ENCODE data around the gene ATP6V1G3. TPM values are rescaled to one million over a fixed set of nuclear protein-coding genes. Genes with fewer than 3 reads are reported as not detected.

Gene ATP6V1G3
- total RNA-seq, 3 donors from 2014 or later (not counting 1 experiment from before 2014, with no cell fraction given) = not detected

DNA sequence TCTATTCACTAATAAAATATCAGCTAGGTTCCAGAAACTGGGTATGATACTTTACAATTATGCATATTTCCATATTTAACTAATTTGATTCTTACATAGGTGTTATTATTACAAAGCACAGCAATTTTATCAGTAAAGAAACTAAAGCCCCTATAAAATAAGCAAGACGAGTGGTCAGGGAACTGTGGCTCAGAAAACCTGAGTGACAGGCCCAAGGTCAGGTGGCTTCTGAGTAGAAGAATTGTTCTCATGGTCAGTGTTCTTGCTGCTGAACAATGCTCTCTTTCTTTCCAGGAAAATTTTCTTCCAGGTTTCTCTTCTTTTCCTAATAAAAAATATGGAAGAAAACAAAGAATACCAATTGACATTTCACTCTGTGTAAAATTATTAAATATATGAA is 2.2 kb upstream of the ATP6V1G3 start:
- WGBS (ENCODE audit: insufficient coverage) = 100% methylated on average over 1 of the region's 1 CpG
- Histone ChIP-seq H3K27ac (ENCODE audit: low read length) (no peak overlapping the region), H3K4me3 (ENCODE audit: low read length) (no peak overlapping the region), H3K36me3 (ENCODE audit: control insufficient read depth, insufficient read depth, low read length) (no peaks in the 10 kb centered on the region), H3K27me3 (ENCODE audit: control insufficient read depth, insufficient read depth, low read length) (no peaks in the 10 kb centered on the region), H3K9me3 (ENCODE audit: control insufficient read depth, insufficient read depth, low read length) (no peaks in the 10 kb centered on the region), H3K4me1 (ENCODE audit: control insufficient read depth, insufficient read depth, low read length) (no peaks in the 10 kb centered on the region)
- TF ChIP-seq CTCF (IDR thresholded peaks at IDR 0.05) = no peak
- Mint-ChIP-seq H3K9me3 (peaks cover 3 to 4% of the 10 kb centered on the region in 2 donors), H3K36me3 (peaks cover 10% of the 10 kb centered on the region), H3K27ac (no peak overlapping the region), H3K4me3 (no peak overlapping the region), H3K4me1 (peaks cover 27 to 31% of the 10 kb centered on the region in 2 donors), H3K27me3 (ENCODE audit: low read depth in 2 of 2) (no peaks in the 10 kb centered on the region)
- intact Hi-C loops (cut with micrococcal nuclease) = no loop called here
- DNase-seq = no peak
- ATAC-seq = no peak

DNA sequence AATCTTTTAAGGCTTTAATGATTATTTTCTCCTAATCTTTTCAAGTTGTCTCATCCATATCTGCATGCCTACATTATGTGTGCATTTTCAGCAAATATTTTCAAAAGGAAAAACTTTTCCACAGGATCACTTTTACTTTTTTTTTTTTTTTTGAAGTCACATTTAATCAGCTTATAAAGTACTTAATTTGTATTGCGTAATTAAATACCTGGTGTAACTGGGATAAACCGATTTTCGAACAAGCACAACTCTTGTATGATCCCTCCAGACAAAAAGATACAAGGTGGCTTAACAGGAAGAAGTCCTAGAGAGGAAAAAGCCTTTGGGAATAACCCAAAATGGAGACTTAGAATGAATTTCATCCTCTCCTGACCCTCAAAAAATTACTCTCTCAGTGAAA is 1.3 kb upstream of the ATP6V1G3 start:
- H3K27ac Mint-ChIP-seq = no peak overlapping the region

GRCh38 chr1:198538579-198539364 is 1.7 kb downstream of the ATP6V1G3 start:
- Mint-ChIP-seq H3K27me3 (ENCODE audit: low read depth in 2 of 2) (no peaks in the 10 kb centered on the region), H3K9me3 (no peaks in the 10 kb centered on the region), H3K4me1 (peaks cover 26 to 28% of the 10 kb centered on the region in 2 donors), H3K4me3 (no peak overlapping the region), H3K36me3 (no peaks in the 10 kb centered on the region), H3K27ac (no peak overlapping the region)
- Histone ChIP-seq H3K27ac (ENCODE audit: low read length) (no peak overlapping the region), H3K4me3 (ENCODE audit: low read length) (no peak overlapping the region), H3K36me3 (ENCODE audit: control insufficient read depth, insufficient read depth, low read length) (no peaks in the 10 kb centered on the region), H3K4me1 (ENCODE audit: control insufficient read depth, insufficient read depth, low read length) (peaks cover 7% of the 10 kb centered on the region), H3K27me3 (ENCODE audit: control insufficient read depth, insufficient read depth, low read length) (no peaks in the 10 kb centered on the region), H3K9me3 (ENCODE audit: control insufficient read depth, insufficient read depth, low read length) (no peaks in the 10 kb centered on the region)
- DNase-seq (peak in 1 of 2 donors; percentile 25), ATAC-seq (no peak)
- intact Hi-C loops (cut with micrococcal nuclease) = no loop called here
- 89% methylated on average over 5 of the region's 7 CpGs for WGBS (ENCODE audit: insufficient coverage)
- no peak for TF ChIP-seq CTCF (IDR thresholded peaks at IDR 0.05)

More for the DNA sequence above, 1.3 kb upstream of the ATP6V1G3 start:
- Mint-ChIP-seq H3K4me3 (no peak overlapping the region), H3K9me3 (peaks cover 3% of the 10 kb centered on the region in 2 donors), H3K4me1 (peaks cover 28 to 31% of the 10 kb centered on the region in 2 donors), H3K36me3 (peaks cover 4% of the 10 kb centered on the region), H3K27me3 (ENCODE audit: low read depth in 2 of 2) (no peaks in the 10 kb centered on the region)
- no peak overlapping the region for H3K4me3 ChIP-seq (ENCODE audit: low read length)
- H3K27me3 ChIP-seq (ENCODE audit: control insufficient read depth, insufficient read depth, low read length) = no peaks in the 10 kb centered on the region
- no peaks in the 10 kb centered on the region for H3K4me1 ChIP-seq (ENCODE audit: control insufficient read depth, insufficient read depth, low read length)
- DNase-seq (no peak), ATAC-seq (no peak)
- TF ChIP-seq CTCF (IDR thresholded peaks at IDR 0.05) = no peak
- no peak overlapping the region for H3K27ac ChIP-seq (ENCODE audit: low read length)
- no peaks in the 10 kb centered on the region for H3K9me3 ChIP-seq (ENCODE audit: control insufficient read depth, insufficient read depth, low read length)
- 100% methylated on average over 2 of the region's 3 CpGs for WGBS (ENCODE audit: insufficient coverage)
- H3K36me3 ChIP-seq (ENCODE audit: control insufficient read depth, insufficient read depth, low read length) = no peaks in the 10 kb centered on the region
- intact Hi-C loops (cut with micrococcal nuclease) = no loop called here

GRCh38 chr1:198535631-198536030 is 4.8 kb downstream of the ATP6V1G3 start:
- H3K27me3 Mint-ChIP-seq (ENCODE audit: low read depth in 2 of 2) = no peaks in the 10 kb centered on the region
- Histone ChIP-seq H3K27me3 (ENCODE audit: control insufficient read depth, insufficient read depth, low read length) (no peaks in the 10 kb centered on the region), H3K4me1 (ENCODE audit: control insufficient read depth, insufficient read depth, low read length) (peaks cover 7% of the 10 kb centered on the region), H3K27ac (ENCODE audit: low read length) (no peak overlapping the region), H3K36me3 (ENCODE audit: control insufficient read depth, insufficient read depth, low read length) (no peaks in the 10 kb centered on the region), H3K4me3 (ENCODE audit: low read length) (no peak overlapping the region), H3K9me3 (ENCODE audit: control insufficient read depth, insufficient read depth, low read length) (no peaks in the 10 kb centered on the region)
- ATAC-seq (no peak), DNase-seq (no peak)
- no peak overlapping the region for H3K27ac Mint-ChIP-seq
- H3K4me1 Mint-ChIP-seq = peaks cover 19 to 24% of the 10 kb centered on the region in 2 donors
- H3K9me3 Mint-ChIP-seq = peaks cover 0 to 2% of the 10 kb centered on the region in 2 donors
- no peak overlapping the region for H3K4me3 Mint-ChIP-seq
- intact Hi-C loops (cut with micrococcal nuclease) = no loop called here
- TF ChIP-seq CTCF (IDR thresholded peaks at IDR 0.05) = no peak
- H3K36me3 Mint-ChIP-seq = peaks cover 7% of the 10 kb centered on the region

Data from natural killer cell (primary cell).